Aortic smooth muscle cell (primary cell): ENCODE measurements around the gene AURKB. TPM values are rescaled to one million over a fixed set of nuclear protein-coding genes. Genes with fewer than 3 reads are reported as not detected.

ENCODE experiments used
- total RNA-seq: library from RNA; depleted of rRNA; stranded (reverse); fragments of >200 nt; gene quantifications from 2 replicates; pipeline ENCODE4 v1.2.3, GENCODE V29; 2014

Gene AURKB
- 9.6 and 18.8 TPM in 2 replicates for total RNA-seq

DNA sequence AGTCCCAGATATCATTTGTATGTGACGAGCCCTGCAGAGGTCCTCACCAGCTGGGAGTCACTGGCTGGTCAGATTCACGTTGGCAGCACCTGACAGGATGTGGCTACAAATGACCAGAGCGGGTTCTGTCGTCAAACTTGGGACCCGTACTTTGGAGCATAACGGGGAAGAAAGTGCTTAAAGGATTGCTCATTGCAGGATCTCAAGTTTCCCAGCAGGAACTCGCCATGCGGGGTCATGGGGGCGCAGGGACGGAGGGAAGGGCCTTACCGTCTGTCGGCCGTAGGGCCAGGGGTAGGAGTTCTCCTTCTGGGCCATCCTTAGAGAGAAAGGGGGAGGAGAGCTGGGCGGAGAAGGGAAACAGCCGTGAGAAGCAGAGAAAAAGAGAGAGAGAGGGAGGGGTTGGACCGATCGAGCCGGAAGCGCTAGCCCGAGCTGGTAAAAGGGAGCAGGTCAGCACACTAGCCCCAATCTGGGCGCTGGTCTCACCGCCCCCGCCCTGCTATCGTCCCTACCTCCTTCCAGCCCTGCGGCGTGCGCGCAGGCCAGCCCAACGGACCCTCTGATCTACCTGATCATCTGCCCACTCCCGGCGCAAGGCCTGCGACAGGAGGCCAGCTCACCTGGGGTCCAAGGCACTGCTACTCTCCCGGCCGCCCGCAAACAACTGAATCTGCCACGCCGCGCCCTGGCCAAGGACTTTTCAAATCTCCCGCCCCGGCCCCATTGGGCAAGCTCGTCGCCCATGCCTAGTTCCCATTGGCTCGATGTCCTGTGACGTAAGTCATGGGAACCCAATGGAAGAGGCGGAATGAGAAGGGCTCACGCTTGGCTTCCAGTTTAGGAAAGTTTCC lies at the start of gene AURKB:
Gene AURKB, minus strand, starts transcription at position 669 of the 854 bp plus-strand sequence. Its CDS starts 351 bp downstream, at position 318.

DNA sequence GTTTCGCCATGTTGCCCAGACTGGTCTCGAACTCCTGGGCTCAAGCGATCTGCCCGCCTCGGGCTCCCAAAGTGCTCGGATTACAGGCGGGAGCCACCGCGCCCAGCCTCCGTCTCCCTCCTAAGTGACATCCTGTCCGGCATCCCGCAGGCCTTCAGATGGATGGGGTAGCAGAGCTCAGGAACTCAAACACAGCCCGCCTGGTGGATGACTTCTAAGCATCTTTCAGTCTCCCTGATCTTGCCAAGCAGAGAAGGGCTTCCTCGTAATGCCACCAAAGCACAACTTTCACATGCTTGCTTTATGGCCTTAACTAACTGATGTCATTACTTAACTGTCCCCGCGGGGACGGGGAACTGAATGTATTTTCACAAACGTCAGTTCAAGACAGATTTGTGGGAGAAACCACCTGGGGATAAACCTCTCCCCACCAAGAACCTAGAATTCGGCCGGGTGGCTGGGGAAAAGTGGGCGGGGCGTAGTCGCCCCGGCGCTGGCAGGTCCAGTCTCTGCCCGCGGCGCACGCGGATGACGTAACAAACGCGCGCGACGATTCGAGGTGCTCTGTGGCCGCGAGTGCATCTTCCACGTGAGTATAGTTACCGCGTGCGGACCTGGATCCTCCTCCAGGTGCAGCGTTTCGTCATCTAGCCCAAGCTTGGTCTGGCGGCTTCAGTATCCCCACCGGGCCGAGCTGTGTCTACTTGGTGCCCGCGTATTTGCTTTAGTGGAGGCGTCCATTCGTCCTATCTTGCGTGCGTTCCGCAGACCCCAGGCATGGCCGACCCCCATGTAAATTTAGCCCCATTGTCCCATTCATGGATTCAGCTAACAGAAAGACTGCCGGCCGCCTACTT lies 38.6 kb upstream of the AURKB start, which contains the start of gene PFAS:
Gene PFAS, plus strand, starts transcription at position 539 of the 857 bp plus-strand sequence. CDS start 4,649 bp downstream, outside the sequence.

DNA sequence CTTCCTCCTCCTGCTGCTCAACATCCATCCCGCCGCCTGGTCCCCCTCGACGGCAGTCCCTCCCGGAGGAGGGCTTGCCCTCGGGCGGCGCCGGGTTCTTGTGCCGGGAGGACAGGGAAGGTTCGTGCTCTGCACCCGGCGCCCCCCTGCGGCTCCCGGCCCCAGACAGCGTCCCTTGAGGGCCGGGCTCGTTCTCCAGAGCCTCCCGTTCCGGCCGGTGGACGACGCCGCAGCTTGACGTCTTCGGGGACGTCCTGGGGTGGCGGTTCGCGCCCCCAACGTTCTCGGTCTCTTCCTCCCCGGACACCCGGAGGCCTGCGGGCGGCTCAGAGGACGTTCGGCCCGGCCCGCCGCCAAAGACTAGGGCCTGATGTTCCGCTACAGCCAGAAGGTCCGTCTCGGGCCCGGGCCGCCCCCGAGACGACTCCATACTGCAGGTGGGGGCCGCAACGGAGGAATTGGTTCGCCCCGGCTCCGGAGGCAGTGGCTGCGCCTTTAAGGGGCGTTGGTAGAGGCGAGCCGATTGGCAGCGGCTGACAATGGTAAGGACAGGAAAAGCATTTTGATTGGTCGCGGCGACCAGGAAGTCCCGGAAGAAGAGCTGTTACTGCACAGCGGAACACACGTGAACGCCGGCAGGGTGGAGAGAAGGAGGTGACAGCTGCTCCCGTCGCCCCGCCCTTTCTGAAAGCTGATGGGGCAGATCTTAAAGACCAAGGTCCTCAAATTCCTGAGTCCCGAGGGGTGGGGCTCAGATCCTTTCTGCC lies 20.5 kb downstream of the AURKB start, which contains the start of gene BORCS6:
Gene BORCS6, minus strand, starts transcription at position 470 of the 767 bp plus-strand sequence. Its CDS starts 40 bp downstream, at position 430.

DNA sequence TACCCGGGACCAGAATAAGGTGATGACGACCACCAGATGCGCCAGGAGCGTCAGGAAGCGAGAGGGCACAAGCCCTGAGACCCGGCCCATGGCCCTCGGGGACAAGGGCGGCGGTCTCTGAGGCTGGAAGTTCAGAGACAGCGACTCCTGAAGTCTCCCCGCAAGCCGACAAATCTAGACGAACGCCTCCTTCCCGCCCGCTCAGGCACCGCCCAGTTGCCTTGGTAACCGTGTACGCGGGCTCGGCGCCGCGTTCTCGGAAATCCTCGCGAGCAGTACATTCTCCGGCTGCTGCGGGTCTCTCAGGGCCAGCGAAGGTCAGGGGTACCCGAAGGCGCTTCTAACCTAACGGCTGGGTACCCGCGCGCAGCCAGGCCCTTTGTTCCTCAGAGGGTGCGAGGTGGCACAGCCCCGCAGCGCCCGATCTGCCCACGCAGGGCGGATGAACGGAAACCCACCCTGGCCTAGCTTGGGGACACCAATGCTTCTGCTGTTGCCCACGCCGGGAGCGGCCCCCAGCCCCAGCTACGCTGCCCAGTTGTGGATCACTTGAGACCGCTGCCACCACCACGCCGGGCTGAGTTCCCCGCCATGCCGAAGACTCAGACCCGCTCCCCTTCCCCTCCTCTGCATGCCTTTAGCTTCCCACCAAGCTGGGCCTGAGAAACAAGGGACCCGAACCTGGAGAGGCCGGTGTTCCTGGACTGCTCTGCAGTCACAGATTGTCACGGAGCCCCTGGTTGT lies 34.0 kb downstream of the AURKB start, which contains the start of gene TMEM107:
Gene TMEM107, minus strand, starts transcription at position 184 of the 744 bp plus-strand sequence. Its CDS starts 94 bp downstream, at position 90.

DNA sequence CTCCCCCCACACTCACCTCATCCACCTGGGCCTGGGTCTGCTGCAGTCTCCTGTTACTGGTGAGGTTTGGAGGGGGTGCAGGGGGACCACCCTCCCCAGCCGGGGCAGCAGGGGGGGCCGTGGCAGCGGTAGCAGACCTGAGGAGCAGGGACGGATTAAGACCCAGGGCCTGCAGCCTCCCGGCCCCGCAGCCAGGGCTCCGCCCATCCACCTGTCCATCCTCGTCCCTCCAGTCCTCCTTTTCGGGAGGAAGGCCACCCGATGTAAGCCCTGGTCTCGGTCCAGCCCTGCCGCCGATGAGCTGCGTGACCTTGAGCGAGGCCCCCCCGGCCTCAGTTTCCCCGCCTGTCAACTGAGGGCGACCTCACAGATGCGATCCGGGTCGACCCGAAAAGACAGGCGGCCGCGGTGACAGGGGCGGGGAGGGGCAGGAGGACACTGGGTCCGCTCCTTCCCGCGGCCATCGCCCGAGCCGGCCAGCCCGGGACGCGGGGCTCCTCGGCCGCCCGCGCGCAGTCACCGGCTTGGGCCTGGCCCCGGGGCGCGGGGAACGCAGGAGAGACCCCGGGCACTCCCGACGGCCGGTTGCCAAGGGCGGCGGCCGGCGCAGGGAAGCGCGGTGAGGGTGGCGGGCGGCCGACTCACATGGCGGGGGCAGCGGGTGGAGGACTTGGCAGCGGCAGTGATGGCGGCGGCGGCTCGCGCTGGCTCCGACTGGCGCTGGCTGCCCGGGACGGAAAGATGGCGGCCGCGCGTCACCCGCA lies 48.0 kb downstream of the AURKB start, which contains the start of gene VAMP2:
Gene VAMP2, minus strand, starts transcription at position 716 of the 764 bp plus-strand sequence. Its CDS starts 69 bp downstream, at position 647.

Other genes with a start within 250 kb of the AURKB start
- gene GUCY2D, start 208.0 kb downstream of the AURKB start, total RNA-seq = not detected in 2 replicates
- not detected in 2 replicates for gene ALOX15B, start 171.5 kb downstream of the AURKB start, total RNA-seq
- gene ALOX12B, start 122.9 kb downstream of the AURKB start, total RNA-seq = not detected in 2 replicates
- not detected in 2 replicates for gene ALOXE3, start 92.1 kb downstream of the AURKB start, total RNA-seq
- gene HES7, start 86.5 kb downstream of the AURKB start, total RNA-seq = 0.12 TPM in 1 of 2 replicates, not detected in the other
- gene PER1, start 58.2 kb downstream of the AURKB start, total RNA-seq = 9.4 and 10.9 TPM in 2 replicates
- 7.1 and 10.4 TPM in 2 replicates for gene VAMP2, start 47.6 kb downstream of the AURKB start, total RNA-seq
- gene TMEM107, start 34.2 kb downstream of the AURKB start, total RNA-seq = 27.4 and 35.0 TPM in 2 replicates
- 6.1 and 7.4 TPM in 2 replicates for gene BORCS6, start 20.4 kb downstream of the AURKB start, total RNA-seq
- gene CTC1, start 37.5 kb upstream of the AURKB start, total RNA-seq = 4.5 and 5.0 TPM in 2 replicates
- gene PFAS, start 38.7 kb upstream of the AURKB start, total RNA-seq = 10.3 and 14.8 TPM in 2 replicates
- 6.5 and 9.2 TPM in 2 replicates for gene RANGRF, start 78.1 kb upstream of the AURKB start, total RNA-seq
- gene SLC25A35, start 84.8 kb upstream of the AURKB start, total RNA-seq = 0.62 and 0.92 TPM in 2 replicates
- 0.79 and 2.1 TPM in 2 replicates for gene ARHGEF15, start 99.7 kb upstream of the AURKB start, total RNA-seq
- not detected in 2 replicates for gene ODF4, start 129.3 kb upstream of the AURKB start, total RNA-seq
- 3,211 and 3,528 TPM in 2 replicates for gene RPL26, start 172.6 kb upstream of the AURKB start, total RNA-seq
- gene RNF222, start 187.3 kb upstream of the AURKB start, total RNA-seq = not detected in 2 replicates
- gene NDEL1, start 225.3 kb upstream of the AURKB start, total RNA-seq = 56.8 and 64.8 TPM in 2 replicates